H1 (cell line): ENCODE data around the gene KLK6. TPM values are rescaled to one million over a fixed set of nuclear protein-coding genes. Genes with fewer than 3 reads are reported as not detected.

ENCODE experiments used
- CTCF ChIA-PET: fragments of 300-600 bp; sonication (Branson Sonifier 250); formaldehyde crosslinking; loops from one replicate; lab custom pipeline; 2021; ENCODE audit not compliant: partially characterized antibody; lab: Charles Lee
- POLR2A ChIA-PET: fragments of 300-600 bp; sonication (Branson Sonifier 250); formaldehyde crosslinking; loops from one replicate; lab custom pipeline; 2021; ENCODE audit warnings: inconsistent platforms; ENCODE audit not compliant: partially characterized antibody; lab: Charles Lee
- DNase-seq, 2 experiments: peaks; one replicate each; pipeline versions ENCODE4 v3.0.0 to v3.0.0-alpha.2; 2010 to 2022; ENCODE audit warnings: low spot score in 2 of 2, low read depth in 1 of 2, mixed read lengths in 1 of 2
- FAIRE-seq: peaks from 2 replicates; lab custom pipeline; 2011; peaks lifted over from hg19 to GRCh38; lab: Jason Lieb, UNC
- H2AFZ ChIP-seq: 2 replicates; pipeline ENCODE4 v1.8.1; 2012; ENCODE audit warnings: low read length, inconsistent platforms
- H2AK5ac ChIP-seq: 2 replicates; pipeline ENCODE4 v1.6.1; 2013; ENCODE audit warnings: low read depth, low read length
- H2BK120ac ChIP-seq: replicated peaks from 2 replicates; pipeline ENCODE3; 2013; ENCODE audit warnings: low read depth, low read length, inconsistent platforms
- H2BK12ac ChIP-seq: 2 replicates; pipeline ENCODE4 v1.6.1; 2013; ENCODE audit warnings: low read depth, low read length
- H2BK15ac ChIP-seq: 2 replicates; pipeline ENCODE4 v1.6.1; 2013; ENCODE audit warnings: low read length
- H2BK20ac ChIP-seq: 2 replicates; pipeline ENCODE4 v1.6.1; 2013; ENCODE audit warnings: low read length
- H2BK5ac ChIP-seq: 2 replicates; pipeline ENCODE4 v1.6.1; 2013; ENCODE audit warnings: low read depth, low read length
- H3K14ac ChIP-seq: 2 replicates; pipeline ENCODE4 v1.6.1; 2013; ENCODE audit warnings: inconsistent platforms; ENCODE audit not compliant: insufficient read length
- H3K18ac ChIP-seq: 2 replicates; pipeline ENCODE4 v1.6.1; 2013; ENCODE audit warnings: low read length; ENCODE audit errors: extremely low read depth
- H3K23ac ChIP-seq: 2 replicates; pipeline ENCODE4 v1.6.1; 2013; ENCODE audit warnings: inconsistent platforms; ENCODE audit not compliant: insufficient read length
- H3K23me2 ChIP-seq: 2 replicates; pipeline ENCODE4 v1.6.1; 2013; ENCODE audit warnings: low read depth, low read length
- H3K27ac ChIP-seq: 2 replicates; pipeline ENCODE4 v1.6.1; 2011; ENCODE audit warnings: low read depth, low read length, inconsistent platforms
- H3K27me3 ChIP-seq, 4 experiments: replicated peaks in 1 of 4; 1 replicate in 1 of 4; 2 replicates in 3 of 4; pipeline versions ENCODE4 v1.6.1 to v1.8.1; 2011 to 2013; ENCODE audit warnings: low read length in 3 of 4, mild to moderate bottlenecking in 3 of 4, inconsistent platforms in 2 of 4, mixed read lengths in 2 of 4, moderate library complexity in 1 of 4; ENCODE audit not compliant: control insufficient read depth in 3 of 4, insufficient read depth in 3 of 4; ENCODE audit errors: extremely low read depth in 1 of 4
- H3K36me3 ChIP-seq, 4 experiments: 2 replicates each; pipeline versions ENCODE4 v1.6.1 to v1.8.1; 2011 to 2013; ENCODE audit warnings: mild to moderate bottlenecking in 4 of 4, low read length in 3 of 4, moderate library complexity in 2 of 4, control low read depth in 1 of 4, inconsistent platforms in 1 of 4; ENCODE audit not compliant: insufficient read depth in 4 of 4, control insufficient read depth in 2 of 4
- H3K4ac ChIP-seq: replicated peaks from 2 replicates; pipeline ENCODE3; 2013; ENCODE audit warnings: low read length, low read depth, mixed read lengths, inconsistent platforms; ENCODE audit not compliant: insufficient read length
- H3K4me1 ChIP-seq, 4 experiments: replicated peaks in 1 of 4; 1 replicate in 1 of 4; 2 replicates in 3 of 4; pipeline versions ENCODE4 v1.6.1 to v1.8.1; 2011 to 2013; ENCODE audit warnings: low read length in 3 of 4, inconsistent platforms in 2 of 4, mixed read lengths in 1 of 4; ENCODE audit not compliant: insufficient read depth in 4 of 4, control insufficient read depth in 3 of 4
- H3K4me2 ChIP-seq, 2 experiments: 2 replicates each; pipeline versions ENCODE4 v1.6.1 to v1.8.1; 2011 to 2013; ENCODE audit warnings: low read depth in 2 of 2, low read length in 2 of 2, control low read depth in 1 of 2, inconsistent platforms in 1 of 2, mild to moderate bottlenecking in 1 of 2; ENCODE audit not compliant: insufficient read depth in 1 of 2
- H3K4me3 ChIP-seq, 4 experiments: fragments of 200-600, 300-600 bp in 1 of 4; sonication (generic), shearing (Covaris generic), sonication (Bioruptor Twin) in 1 of 4; 2 replicates each; pipeline versions ENCODE4 v1.5.1 to v1.8.1; 2011 to 2016; ENCODE audit warnings: low read length in 4 of 4, low read depth in 3 of 4, control low read depth in 2 of 4, inconsistent platforms in 2 of 4, mild to moderate bottlenecking in 2 of 4, mixed read lengths in 1 of 4, moderate library complexity in 1 of 4; ENCODE audit not compliant: insufficient read depth in 2 of 4; ENCODE audit errors: extremely low read depth in 1 of 4
- H3K56ac ChIP-seq: replicated peaks from 2 replicates; pipeline ENCODE3; 2013; ENCODE audit warnings: low read depth, mild to moderate bottlenecking, mixed read lengths, low read length, inconsistent platforms; ENCODE audit not compliant: insufficient read length
- H3K79me1 ChIP-seq: 2 replicates; pipeline ENCODE4 v1.6.1; 2013; ENCODE audit warnings: low read depth, low read length, control low read depth
- H3K79me2 ChIP-seq, 2 experiments: 2 replicates each; pipeline versions ENCODE4 v1.6.1 to v1.8.1; 2012 to 2013; ENCODE audit warnings: low read length in 2 of 2, mild to moderate bottlenecking in 2 of 2, inconsistent platforms in 1 of 2; ENCODE audit not compliant: insufficient read depth in 2 of 2, control insufficient read depth in 1 of 2
- H3K9ac ChIP-seq, 4 experiments: replicated peaks in 1 of 4; 1 replicate in 1 of 4; 2 replicates in 3 of 4; pipeline versions ENCODE4 v1.6.1 to v1.8.1; 2011 to 2013; ENCODE audit warnings: low read depth in 3 of 4, low read length in 3 of 4, control low read depth in 2 of 4, mild to moderate bottlenecking in 2 of 4, moderate library complexity in 2 of 4, inconsistent platforms in 1 of 4; ENCODE audit errors: extremely low read depth in 1 of 4
- H3K9me3 ChIP-seq, 2 experiments: 2 replicates each; pipeline versions ENCODE4 v1.6.1 to v1.8.1; 2012 to 2013; ENCODE audit warnings: mild to moderate bottlenecking in 2 of 2, moderate library complexity in 2 of 2, control low read depth in 1 of 2, inconsistent platforms in 1 of 2, low read depth in 1 of 2, low read length in 1 of 2, mixed read lengths in 1 of 2; ENCODE audit not compliant: insufficient read depth in 2 of 2
- H4K20me1 ChIP-seq, 2 experiments: replicated peaks in 1 of 2; 2 replicates each; pipeline versions ENCODE3 to v1.8.1; 2011 to 2013; ENCODE audit warnings: inconsistent platforms in 2 of 2, low read length in 2 of 2, mild to moderate bottlenecking in 1 of 2; ENCODE audit not compliant: insufficient read depth in 2 of 2, control insufficient read depth in 1 of 2
- H4K5ac ChIP-seq: 2 replicates; pipeline ENCODE4 v1.6.1; 2013; ENCODE audit warnings: low read length, low read depth, mixed read lengths, inconsistent platforms; ENCODE audit not compliant: insufficient read length
- H4K8ac ChIP-seq: 2 replicates; pipeline ENCODE4 v1.8.0; 2013; ENCODE audit warnings: mild to moderate bottlenecking, moderate library complexity, low read length, inconsistent platforms; ENCODE audit not compliant: insufficient read depth; ENCODE audit errors: extremely low read depth
- H4K91ac ChIP-seq: replicated peaks from 2 replicates; pipeline ENCODE3; 2013; ENCODE audit warnings: low read length, mixed read lengths, inconsistent platforms; ENCODE audit not compliant: insufficient read length
- CREB1 ChIP-seq: IDR thresholded peaks from 2 replicates; pipeline ENCODE4 v1.6.1; 2012; ENCODE audit warnings: inconsistent platforms
- CTBP2 ChIP-seq: IDR thresholded peaks from 2 replicates; pipeline ENCODE4 v1.7.0; 2011; ENCODE audit warnings: borderline replicate concordance, mild to moderate bottlenecking, moderate library complexity, mixed read lengths, low read length; ENCODE audit not compliant: insufficient read depth, insufficient read length
- JUND ChIP-seq: IDR thresholded peaks from 2 replicates; pipeline ENCODE4 v1.6.1; 2011; ENCODE audit warnings: mild to moderate bottlenecking, improper control_type of control experiment, low read length
- POLR2A ChIP-seq, 2 experiments: IDR thresholded peaks; 1 replicate in 1 of 2; 2 replicates in 1 of 2; pipeline ENCODE4 v1.6.1; 2011; ENCODE audit warnings: low read depth in 2 of 2, low read length in 2 of 2, mild to moderate bottlenecking in 2 of 2; ENCODE audit errors: control extremely low read depth in 1 of 2
- SUZ12 ChIP-seq: fragments of 200-600 bp; sonication (generic); IDR thresholded peaks from 2 replicates; pipeline ENCODE4 v1.6.1; 2012; ENCODE audit warnings: mild to moderate bottlenecking, inconsistent platforms, low read length, moderate library complexity, mixed read lengths
- ZNF274 ChIP-seq: IDR thresholded peaks from 2 replicates; pipeline ENCODE4 v1.7.0; 2012; ENCODE audit warnings: low read length, borderline replicate concordance; ENCODE audit errors: extremely low read depth
- WGBS, 2 experiments: shearing (Covaris generic) in 1 of 2; methylation state at CpG; one replicate each; pipeline versions ENCODE4 v1.1.6 to v1.1.7; 2013 to 2015; ENCODE audit warnings: low lambda C conversion rate in 2 of 2, mixed read lengths in 2 of 2, inconsistent platforms in 1 of 2, low coverage in 1 of 2, missing lambda C conversion rate in 1 of 2; ENCODE audit not compliant: insufficient replicate concordance in 2 of 2, insufficient coverage in 1 of 2, insufficient read length in 1 of 2; ENCODE audit errors: extremely low coverage in 1 of 2, missing lambda C conversion rate in 1 of 2; 5-methylcytosine and 5-hydroxymethylcytosine counted together
- polyA plus RNA-seq, 7 experiments: library from polyadenylated mRNA; depleted of rRNA in 3 of 7; stranded (reverse) in 5 of 7; unstranded in 2 of 7; fragments of >200 nt in 5 of 7; fragments of 200-250 nt in 2 of 7; gene quantifications; 1 replicate in 5 of 7; 2 replicates in 1 of 7; 4 replicates in 1 of 7; pipeline versions ENCODE4 v1.2.1 to v1.2.3, GENCODE V29; 2011 to 2013; ENCODE audit warnings: missing spikeins in 2 of 7, mixed read lengths in 2 of 7
- total RNA-seq: library from RNA; stranded (reverse); fragmentation: NEBNext Ultra II Directional; extraction: Animal tissue kit (Norgen Biotek cat#: 25700); gene quantifications from 2 replicates; pipeline ENCODE4 v1.2.1, GENCODE V29; 2021

KLK6 gene
- total and polyA plus RNA-seq, 2 of the 8 experiments (the other 6 are each of a cell fraction or from before 2014, with no cell fraction given), result 0.69 to 3.2 TPM

- H2BK5ac ChIP-seq, result no peak overlapping the region
- CTCF ChIA-PET, result interaction anchor here (0.6 to 1.7 kb wide), 2 partner anchors 72 to 332 kb away, joined by 3 to 8 read pairs; no protein-coding TSS in a partner anchor
Observed at GRCh38 chr19:50944795-50945194, 24.6 kb downstream of the KLK6 start.

More at GRCh38 chr19:50944795-50945194, 24.6 kb downstream of the KLK6 start:
- Histone ChIP-seq H3K23ac (no peak overlapping the region), H4K91ac (no peak overlapping the region), H3K23me2 (peaks cover 4% of the 10 kb centered on the region; the same call in 1 of the 2 replicates), H3K18ac (no peak overlapping the region), H3K9ac (no peak overlapping the region), H4K5ac (no peak overlapping the region), H2BK12ac (no peak overlapping the region), H3K36me3 (no peaks in the 10 kb centered on the region), H3K4me1 (peaks cover 0 to 2% (median 0%) of the 10 kb centered on the region in 4 experiments; a peak in 1 of 7 replicates), H3K79me1 (no peaks in the 10 kb centered on the region), H2BK15ac (no peak overlapping the region), H2BK120ac (no peak overlapping the region), H3K56ac (no peak overlapping the region), H3K4me3 (no peak overlapping the region), H3K4me2 (no peak overlapping the region), H3K79me2 (no peaks in the 10 kb centered on the region), H3K14ac (no peak overlapping the region), H2BK20ac (no peak overlapping the region), H3K27me3 (peaks cover 0 to 3% (median 0%) of the 10 kb centered on the region in 4 experiments; a peak in 1 of 7 replicates), H3K4ac (no peak overlapping the region), H4K8ac (no peak overlapping the region), H4K20me1 (no peaks in the 10 kb centered on the region), H2AFZ (no peak overlapping the region), H2AK5ac (no peak overlapping the region), H3K27ac (no peak overlapping the region), H3K9me3 (no peaks in the 10 kb centered on the region)
- no peak for TF ChIP-seq SUZ12
- TF ChIP-seq CTBP2, result no peak
- TF ChIP-seq CREB1, result no peak
- no peak for TF ChIP-seq POLR2A (IDR thresholded peaks at IDR 0.05; ENCODE audit: control extremely low read depth in 1 of 2, low read depth in 2 of 2, low read length in 2 of 2)
- no peak for TF ChIP-seq JUND
- no peak for TF ChIP-seq ZNF274
- DNase-seq (no peak), FAIRE-seq (no peak)
- POLR2A ChIA-PET, result no interaction called here
- WGBS, 2 experiments, result 94% methylated on average over 3 of the region's 4 CpGs; no CpG with 5 or more reads in 1 of the 2 experiments
